GM23338 (cell line): ENCODE measurements around the gene SH3RF3.

Source experiments
- CREB1 ChIP-seq: fragments of 250-450 bp; sonication (Bioruptor Pico); IDR thresholded peaks from 2 replicates; pipeline ENCODE4 v1.5.0; 2020; ENCODE audit warnings: low read depth, mild to moderate bottlenecking, moderate library complexity
- CTCF ChIP-seq, 2 experiments: fragments of 200-600 bp in 1 of 2; sonication (generic) in 1 of 2; conservative IDR thresholded peaks; 2 replicates each; pipeline versions ENCODE4 v1.5.1 to v1.6.1; 2016 to 2017; ENCODE audit warnings: antibody characterized with exemption in 2 of 2, low read depth in 2 of 2, mild to moderate bottlenecking in 2 of 2, moderate library complexity in 1 of 2
- ETS1 ChIP-seq: IDR thresholded peaks from 2 replicates; pipeline ENCODE4 v1.6.1; 2016; ENCODE audit warnings: antibody characterized with exemption
- EZH2 ChIP-seq: fragments of 200-600 bp; sonication (generic); IDR thresholded peaks from one replicate; pipeline ENCODE4 v1.8.0; 2017; ENCODE audit warnings: antibody characterized with exemption, mild to moderate bottlenecking, low read depth; ENCODE audit not compliant: unreplicated experiment
- EZH2phosphoT487 ChIP-seq: fragments of 200-600 bp; sonication (generic); IDR thresholded peaks from one replicate; pipeline ENCODE4 v1.8.1; 2018; ENCODE audit warnings: antibody characterized with exemption; ENCODE audit not compliant: unreplicated experiment
- JUNB ChIP-seq: IDR thresholded peaks from one replicate; pipeline ENCODE4 v1.6.1; 2016; ENCODE audit warnings: antibody characterized with exemption; ENCODE audit not compliant: unreplicated experiment
- POLR2AphosphoS5 ChIP-seq: IDR thresholded peaks from 2 replicates; pipeline ENCODE4 v1.6.1; 2016; ENCODE audit warnings: antibody characterized with exemption, low read depth
- REST ChIP-seq: IDR thresholded peaks from one replicate; pipeline ENCODE4 v1.6.1; 2018; ENCODE audit warnings: antibody characterized with exemption; ENCODE audit not compliant: unreplicated experiment
- STAT1 ChIP-seq: IDR thresholded peaks from one replicate; pipeline ENCODE4 v1.6.1; 2016; ENCODE audit warnings: antibody characterized with exemption; ENCODE audit not compliant: unreplicated experiment
- ZNF114 ChIP-seq: fragments of 250-450 bp; sonication (Bioruptor Pico); IDR thresholded peaks from 2 replicates; pipeline ENCODE4 v1.5.0; 2020; ENCODE audit warnings: mild to moderate bottlenecking, moderate library complexity
- ZNF331 ChIP-seq: fragments of 250-450 bp; sonication (Bioruptor Pico); IDR thresholded peaks from 2 replicates; pipeline ENCODE4 v1.5.0; 2020; ENCODE audit warnings: low read depth, mild to moderate bottlenecking, moderate library complexity

GRCh38 chr2:109302319-109302718 is 173.3 kb downstream of the SH3RF3 start:
- TF ChIP-seq REST (no peak), CTCF (conservative IDR thresholded peaks at IDR 0.05; ENCODE audit: low read depth in 2 of 2) (no peak), POLR2AphosphoS5 (no peak), CREB1 (no peak), EZH2 (no peak), ETS1 (no peak), ZNF114 (CRISPR knock-in tag) (no peak), EZH2phosphoT487 (no peak), ZNF331 (CRISPR knock-in tag) (no peak), JUNB (no peak), STAT1 (no peak)
